HepG2 (cell line): ENCODE measurements around the gene C2orf76. TPM values are rescaled to one million over a fixed set of nuclear protein-coding genes. Genes with fewer than 3 reads are reported as not detected.
A peak's percentile ranks its signal among the peaks of the same experiment; 100 is the strongest.

Source experiments
- FOXC1 ChIP-seq: sonication (generic); formaldehyde crosslinking; IDR thresholded peaks from 2 replicates; pipeline ENCODE4 v1.8.0; 2022; ENCODE audit warnings: mild to moderate bottlenecking, missing genetic modification reagents, borderline replicate concordance
- HBP1 ChIP-seq: IDR thresholded peaks from 2 replicates; pipeline ENCODE4 v1.6.1; 2016; ENCODE audit warnings: low read depth, control low read depth
- IRF2 ChIP-seq: IDR thresholded peaks from 2 replicates; pipeline ENCODE4 v1.6.1; 2018; ENCODE audit warnings: missing genetic modification reagents, missing compliant biosample characterization
- PAX8 ChIP-seq: sonication (generic); formaldehyde crosslinking; IDR thresholded peaks from 2 replicates; pipeline ENCODE4 v1.8.0; 2022; ENCODE audit warnings: mild to moderate bottlenecking, missing genetic modification reagents, borderline replicate concordance
- PRDM4 ChIP-seq: sonication (generic); formaldehyde crosslinking; IDR thresholded peaks from 2 replicates; pipeline ENCODE4 v1.9.0; 2021; ENCODE audit warnings: missing genetic modification reagents, borderline replicate concordance
- REST ChIP-seq, 2 experiments: IDR thresholded peaks; 2 replicates each; pipeline ENCODE4 v1.6.1; 2011 to 2012; ENCODE audit warnings: low read length in 2 of 2, borderline replicate concordance in 1 of 2, low read depth in 1 of 2, mild to moderate bottlenecking in 1 of 2, moderate library complexity in 1 of 2
- RFX5 ChIP-seq: IDR thresholded peaks from 2 replicates; pipeline ENCODE4 v1.6.1; 2011; ENCODE audit warnings: low read depth, low read length, improper control_type of control experiment
- TP53 ChIP-seq: sonication (generic); formaldehyde crosslinking; conservative IDR thresholded peaks from 2 replicates; pipeline ENCODE4 v1.4.0; 2020; ENCODE audit warnings: missing genetic modification reagents
- ZNF274 ChIP-seq: sonication (generic); formaldehyde crosslinking; IDR thresholded peaks from 2 replicates; pipeline ENCODE4 v1.5.1; 2020; ENCODE audit warnings: mild to moderate bottlenecking, missing genetic modification reagents
- ZNF280B ChIP-seq: sonication (generic); formaldehyde crosslinking; IDR thresholded peaks from 2 replicates; pipeline ENCODE4 v1.5.0; 2020; ENCODE audit warnings: missing genetic modification reagents, mild to moderate bottlenecking, borderline replicate concordance
- ZNF503 ChIP-seq: sonication (generic); formaldehyde crosslinking; IDR thresholded peaks from 2 replicates; pipeline ENCODE4 v1.4.0; 2020; ENCODE audit warnings: missing genetic modification reagents
- ZNF546 ChIP-seq: sonication (generic); formaldehyde crosslinking; conservative IDR thresholded peaks from 2 replicates; pipeline ENCODE4 v1.8.1; 2023; ENCODE audit warnings: mild to moderate bottlenecking, missing genetic modification reagents
- ZNF563 ChIP-seq: sonication (generic); formaldehyde crosslinking; IDR thresholded peaks from 2 replicates; pipeline ENCODE4 v1.8.0; 2022; ENCODE audit warnings: mild to moderate bottlenecking, moderate library complexity, missing genetic modification reagents
- ZNF577 ChIP-seq: sonication (generic); formaldehyde crosslinking; IDR thresholded peaks from 2 replicates; pipeline ENCODE4 v1.4.0; 2020; ENCODE audit warnings: mild to moderate bottlenecking, low read depth, missing genetic modification reagents, borderline replicate concordance
- ZNF709 ChIP-seq: sonication (generic); formaldehyde crosslinking; IDR thresholded peaks from 2 replicates; pipeline ENCODE4 v1.5.0; 2020; ENCODE audit warnings: mild to moderate bottlenecking, missing genetic modification reagents
- ZNF773 ChIP-seq: sonication (generic); formaldehyde crosslinking; IDR thresholded peaks from 2 replicates; pipeline ENCODE4 v1.4.0; 2020; ENCODE audit warnings: missing genetic modification reagents, borderline replicate concordance
- polyA plus RNA-seq, 8 experiments: library from polyadenylated mRNA; depleted of rRNA in 3 of 8; stranded (reverse) in 7 of 8; unstranded in 1 of 8; fragments of >200 nt; fragmentation: Illumina TruSeq in 4 of 8; extraction: Trizol in 4 of 8; gene quantifications; 2 replicates each; pipeline versions ENCODE4 v1.2.1 to v1.2.3, GENCODE V29; 2011 to 2016; ENCODE audit warnings: low read depth in 4 of 8, missing spikeins in 1 of 8, mixed read lengths in 1 of 8; ENCODE audit not compliant: insufficient read depth in 1 of 8
- total RNA-seq, 5 experiments: library from RNA; depleted of rRNA; stranded (reverse); fragments of >200 nt; fragmentation: Illumina TruSeq; extraction: Trizol; gene quantifications; 2 replicates each; pipeline ENCODE4 v1.2.3, GENCODE V29; 2016; ENCODE audit warnings: low read depth in 1 of 5

The C2orf76 gene
- total and polyA plus RNA-seq, 2 of the 13 experiments (the other 11 are each of a cell fraction or from before 2014, with no cell fraction given): 7.7 to 8.5 TPM

- peak; percentile 90 for TF ChIP-seq ZNF503 (CRISPR knock-in tag)
- TF ChIP-seq HBP1 (CRISPR knock-in tag): peak; percentile 82; the same call in 1 of the 2 replicates
- peak; percentile 82; the same call in 1 of the 2 replicates for TF ChIP-seq ZNF773 (CRISPR knock-in tag)
- TF ChIP-seq ZNF563 (CRISPR knock-in tag): peak; percentile 96
- peak; percentile 85 for TF ChIP-seq ZNF546 (CRISPR knock-in tag)
- TF ChIP-seq REST (IDR thresholded peaks at IDR 0.05; ENCODE audit: borderline replicate concordance in 1 of 2, low read depth in 1 of 2, low read length in 2 of 2): peak in 1 of 2 experiments; percentile 67; a peak in 1 of 4 replicates
- peak; percentile 19; the same call in 1 of the 2 replicates for TF ChIP-seq TP53 (CRISPR knock-in tag)
- TF ChIP-seq ZNF274 (CRISPR knock-in tag): peak; percentile 92
- peak; percentile 44; the same call in 1 of the 2 replicates for TF ChIP-seq RFX5
- peak; percentile 82; the same call in 1 of the 2 replicates for TF ChIP-seq ZNF280B
- peak; percentile 95 for TF ChIP-seq IRF2 (CRISPR knock-in tag)
- TF ChIP-seq FOXC1 (CRISPR knock-in tag): peak; percentile 96
- TF ChIP-seq ZNF709 (CRISPR knock-in tag): peak; percentile 97
- no peak for TF ChIP-seq PRDM4 (CRISPR knock-in tag)
- TF ChIP-seq ZNF577 (CRISPR knock-in tag): no peak
- no peak for TF ChIP-seq PAX8 (CRISPR knock-in tag)
These were observed at the start of gene C2orf76, which contains the start of gene DBI (continued) for GRCh38 chr2:119366649-119367471.
